DMS114 treated with DMSO at 0.1 percent for 48 hours (cell line): ENCODE measurements around the gene CEP128.

Experiments
- DNase-seq: peaks from one replicate; lab custom pipeline; 2025; ENCODE audit not compliant: unreplicated experiment; lab: John Stamatoyannopoulos, UW

The CEP128 gene

DNA sequence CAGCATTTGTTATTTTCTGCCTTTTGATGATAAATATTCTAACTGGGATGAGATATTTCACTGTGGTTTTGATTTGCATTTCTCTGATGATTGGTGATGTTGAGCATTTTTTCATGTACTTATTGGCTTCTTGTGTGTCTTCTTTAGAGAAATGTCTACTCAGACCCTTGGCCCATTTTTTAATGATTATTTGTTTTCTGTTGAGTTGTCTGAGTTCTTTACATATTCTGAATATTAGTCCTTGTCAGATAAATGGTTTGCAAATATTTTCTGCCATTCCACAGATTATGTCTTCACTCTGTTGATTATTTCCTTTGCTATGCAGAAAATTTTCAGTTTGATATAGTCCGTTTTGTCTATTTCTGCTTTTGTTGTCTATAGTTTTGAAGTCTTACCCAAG, 317.0 kb downstream of the CEP128 start:
- no peak for DNase-seq

- no peak for DNase-seq
These were observed 319.8 kb downstream of the CEP128 start for GRCh38 chr14:80621701-80622100.

- DNase-seq: no peak
These were observed 321.1 kb downstream of the CEP128 start for GRCh38 chr14:80620434-80620833.

DNA sequence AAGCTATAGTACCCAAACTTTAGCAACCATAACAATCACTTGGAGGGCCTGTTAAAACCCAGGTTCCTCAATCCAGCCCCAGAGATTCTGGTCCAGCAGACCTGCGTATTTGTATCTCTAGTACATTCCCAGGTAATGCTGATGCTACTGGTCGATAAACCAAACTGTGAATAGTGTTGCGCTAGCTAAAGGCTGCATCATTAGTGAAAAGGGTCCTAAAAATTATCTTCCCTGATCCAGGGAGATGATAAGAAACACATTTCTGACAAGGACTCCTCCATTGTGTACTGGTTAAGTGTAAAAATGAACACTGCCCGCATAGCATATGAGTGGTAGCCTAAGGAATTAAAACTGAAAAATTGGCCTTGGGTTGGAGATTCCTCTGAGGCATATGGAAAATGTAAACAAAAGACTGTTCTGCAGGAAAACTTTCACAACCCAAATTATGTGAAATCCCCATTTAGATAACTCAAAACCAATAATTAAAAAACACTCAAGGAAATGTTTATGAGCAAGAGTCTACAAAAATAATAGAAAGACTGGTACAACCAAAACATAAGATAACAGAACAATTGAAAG, 322.7 kb downstream of the CEP128 start:
- DNase-seq: no peak

- DNase-seq: no peak
These were observed 325.7 kb downstream of the CEP128 start for GRCh38 chr14:80615831-80616230.

GRCh38 chr14:80609055-80609454, 332.5 kb downstream of the CEP128 start:
- no peak for DNase-seq

DNA sequence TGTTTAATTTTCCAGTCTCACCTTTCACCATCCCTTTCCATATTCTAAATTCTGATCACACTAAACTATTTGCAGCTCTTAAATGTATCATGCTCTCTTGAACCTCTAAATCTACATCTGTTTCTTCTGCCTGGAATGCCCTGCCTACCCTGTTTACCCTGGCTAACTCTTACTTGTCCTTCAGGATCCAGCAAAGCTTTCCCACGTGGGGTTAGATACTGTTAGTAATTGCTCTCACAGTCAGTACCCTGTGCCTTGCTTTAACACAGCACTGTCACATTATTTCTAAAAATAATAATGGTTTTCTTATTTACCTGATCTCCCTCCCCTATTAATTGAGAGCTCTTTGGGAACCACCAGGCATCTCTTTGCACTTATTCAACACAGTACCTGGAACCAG, 333.0 kb downstream of the CEP128 start:
- DNase-seq: no peak

DNA sequence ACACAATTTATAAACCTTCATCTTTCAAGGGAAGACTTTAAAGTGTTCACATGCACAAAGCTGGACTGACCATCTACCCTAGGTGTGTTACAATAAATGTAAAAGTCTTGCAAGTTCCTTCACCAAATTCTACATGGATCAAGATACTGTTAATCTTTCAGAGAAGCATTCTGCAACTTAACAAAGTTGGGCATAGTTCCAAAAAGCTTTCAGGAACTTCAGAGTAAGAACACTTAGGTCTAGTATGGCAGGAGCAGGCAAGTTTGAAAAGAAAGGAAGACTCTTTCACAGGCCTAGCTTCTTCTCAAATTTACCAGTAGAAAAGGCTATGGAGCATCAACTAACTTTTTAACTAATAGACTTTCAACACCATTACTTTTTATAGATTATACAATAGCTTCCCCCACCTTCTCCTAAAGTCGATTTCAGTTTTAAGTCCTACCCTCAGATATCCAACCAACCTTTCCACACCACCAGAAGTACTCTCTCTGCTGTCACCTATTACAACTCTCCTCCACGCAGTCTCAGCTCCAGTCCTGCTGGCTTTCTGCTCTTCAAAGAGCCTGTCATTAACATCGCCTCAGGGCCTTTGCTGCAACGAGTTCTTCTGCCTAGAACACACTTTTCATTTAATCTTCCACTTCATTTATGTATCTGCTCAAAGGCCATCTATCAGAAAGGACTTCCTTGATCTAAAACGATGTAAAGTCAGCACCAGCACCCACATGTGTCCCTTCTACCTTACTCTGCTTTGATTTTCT, 333.9 kb downstream of the CEP128 start:
- DNase-seq: no peak

DNA sequence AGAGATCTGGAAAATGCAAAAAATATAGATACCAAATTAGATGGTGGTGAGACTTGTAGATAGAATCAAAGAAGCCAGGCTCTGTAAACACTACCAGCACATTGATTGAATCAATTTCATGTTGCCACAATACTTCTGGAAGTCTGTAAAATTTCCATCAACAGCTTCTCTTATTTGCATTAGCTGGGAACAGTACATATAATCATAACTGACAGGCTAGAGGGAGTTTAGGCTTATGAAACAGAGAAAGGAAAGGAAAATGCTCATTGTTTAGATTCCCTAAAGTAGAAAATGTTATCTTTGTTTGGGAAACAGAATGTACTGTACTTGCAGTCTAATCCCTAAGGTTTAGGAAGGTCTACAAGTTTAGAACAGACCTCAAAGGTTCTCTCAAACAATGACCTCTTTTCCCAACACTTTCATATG, 335.2 kb downstream of the CEP128 start:
- no peak for DNase-seq

DNA sequence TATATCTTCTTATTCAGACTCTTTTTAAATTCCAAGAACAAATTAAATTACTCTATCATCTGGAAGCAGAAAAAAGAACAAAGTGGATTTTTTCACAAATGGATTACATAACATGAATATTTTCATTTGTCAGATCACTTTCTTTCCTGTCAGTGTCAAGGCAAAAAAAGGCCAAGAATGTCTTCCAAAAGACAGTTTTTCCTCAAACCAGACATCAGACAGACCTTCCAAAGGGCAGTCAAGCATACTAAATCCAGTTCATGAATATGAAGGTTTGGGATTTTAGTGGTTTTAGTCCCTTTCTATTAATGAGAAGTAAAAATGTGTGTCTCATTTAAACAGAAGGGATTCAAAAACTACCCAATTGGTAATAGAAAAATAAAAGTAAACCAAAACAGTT, 336.0 kb downstream of the CEP128 start:
- no peak for DNase-seq

GRCh38 chr14:80602946-80603345, 338.6 kb downstream of the CEP128 start:
- DNase-seq: no peak

GRCh38 chr14:80587096-80587724, 354.3 kb downstream of the CEP128 start:
- peak; percentile 23 for DNase-seq

GRCh38 chr14:80586131-80586530, 355.4 kb downstream of the CEP128 start:
- DNase-seq: no peak

GRCh38 chr14:80585506-80585835, 356.1 kb downstream of the CEP128 start:
- DNase-seq: no peak

GRCh38 chr14:80584744-80585505, 356.6 kb downstream of the CEP128 start:
- no peak for DNase-seq

DNA sequence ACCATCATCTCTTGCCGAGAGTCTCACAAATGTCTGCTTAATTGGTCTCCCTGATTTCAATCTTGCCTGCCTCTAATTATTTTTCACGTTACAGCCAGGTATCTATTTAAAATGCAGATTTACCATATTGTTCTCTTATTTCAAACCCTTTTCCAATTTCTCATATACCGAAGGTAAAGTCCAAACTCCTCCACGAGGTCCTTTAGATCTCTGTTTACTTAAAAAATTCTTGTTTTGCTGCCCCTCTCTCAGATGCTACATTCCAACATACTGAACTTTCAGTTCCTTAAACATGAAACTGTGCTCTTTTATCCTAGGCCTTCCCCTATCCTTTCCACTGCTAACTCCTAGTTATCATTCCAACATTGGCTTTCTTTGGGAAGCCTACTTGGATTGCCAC, 363.9 kb downstream of the CEP128 start:
- no peak for DNase-seq

DNA sequence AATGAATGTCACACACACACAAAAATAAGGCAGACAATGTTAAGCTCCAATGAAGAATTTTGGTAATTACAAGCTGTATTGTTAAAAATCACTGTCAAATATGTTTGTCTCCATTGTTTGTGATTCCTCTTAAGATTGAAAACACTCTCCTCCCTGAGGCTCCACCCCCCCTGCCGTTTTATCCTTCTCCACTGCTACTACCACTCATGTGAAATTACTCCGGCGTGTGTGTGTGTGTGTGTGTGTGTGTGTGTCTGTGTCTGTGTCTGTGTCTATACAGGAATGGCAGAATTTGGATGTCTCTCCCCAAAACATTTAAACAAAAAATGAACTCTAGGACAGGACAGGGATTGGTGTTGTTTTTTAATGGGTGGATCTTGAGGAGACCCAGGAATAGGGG, 365.1 kb downstream of the CEP128 start:
- no peak for DNase-seq

DNA sequence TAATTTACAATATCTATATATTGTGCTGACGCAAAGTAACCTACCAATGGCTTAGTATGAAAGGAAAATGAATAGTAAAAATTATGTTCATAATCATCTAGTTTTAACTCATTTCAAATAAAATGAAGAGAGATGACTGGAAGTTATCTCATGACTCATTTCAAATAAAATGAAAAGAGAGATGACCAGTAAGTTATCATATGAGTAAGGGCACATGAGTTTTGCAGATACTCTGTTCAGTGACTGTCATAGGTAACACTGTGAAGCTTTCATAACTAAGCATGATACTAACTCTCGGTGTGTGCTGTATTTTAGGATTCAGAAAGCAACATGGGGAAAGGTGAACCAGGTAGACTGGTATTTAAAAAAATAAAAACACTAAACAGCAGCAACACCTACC, 365.8 kb downstream of the CEP128 start:
- no peak for DNase-seq

- no peak for DNase-seq
These were observed 368.9 kb downstream of the CEP128 start for GRCh38 chr14:80572666-80573065.

DNA sequence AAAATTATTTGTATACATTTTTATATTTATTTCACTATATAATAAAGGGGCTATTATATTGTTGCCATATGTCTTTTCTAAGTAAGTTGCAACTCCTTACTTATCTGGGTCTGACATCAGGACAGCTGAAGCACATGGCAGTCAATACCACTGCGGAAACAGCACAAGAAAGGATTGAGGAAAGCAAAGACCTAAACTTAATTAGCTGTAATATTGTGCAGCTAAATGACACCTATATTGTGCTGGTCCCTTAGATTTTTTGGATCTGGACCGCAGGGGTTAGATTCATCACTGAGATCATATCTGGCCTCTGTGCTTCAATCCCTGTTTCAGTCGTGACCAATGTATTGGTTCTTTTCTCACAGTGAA, 370.6 kb downstream of the CEP128 start:
- DNase-seq: no peak

GRCh38 chr14:80567905-80568536, 373.5 kb downstream of the CEP128 start:
- DNase-seq: no peak
